Astrocyte of the hippocampus (primary cell): ENCODE results near the gene RALBP1.
A peak's percentile ranks its signal among the peaks of the same experiment; 100 is the strongest.
"Not testable (repeated sequence)": the region's sequence is repeated elsewhere in the genome, so short reads cannot be mapped to it uniquely, and the experiment has no call there.

Experiments used
- DNase-seq: peaks from one replicate; pipeline ENCODE4 v3.0.0; 2011; ENCODE audit warnings: low read depth, low spot score

The RALBP1 gene

DNA sequence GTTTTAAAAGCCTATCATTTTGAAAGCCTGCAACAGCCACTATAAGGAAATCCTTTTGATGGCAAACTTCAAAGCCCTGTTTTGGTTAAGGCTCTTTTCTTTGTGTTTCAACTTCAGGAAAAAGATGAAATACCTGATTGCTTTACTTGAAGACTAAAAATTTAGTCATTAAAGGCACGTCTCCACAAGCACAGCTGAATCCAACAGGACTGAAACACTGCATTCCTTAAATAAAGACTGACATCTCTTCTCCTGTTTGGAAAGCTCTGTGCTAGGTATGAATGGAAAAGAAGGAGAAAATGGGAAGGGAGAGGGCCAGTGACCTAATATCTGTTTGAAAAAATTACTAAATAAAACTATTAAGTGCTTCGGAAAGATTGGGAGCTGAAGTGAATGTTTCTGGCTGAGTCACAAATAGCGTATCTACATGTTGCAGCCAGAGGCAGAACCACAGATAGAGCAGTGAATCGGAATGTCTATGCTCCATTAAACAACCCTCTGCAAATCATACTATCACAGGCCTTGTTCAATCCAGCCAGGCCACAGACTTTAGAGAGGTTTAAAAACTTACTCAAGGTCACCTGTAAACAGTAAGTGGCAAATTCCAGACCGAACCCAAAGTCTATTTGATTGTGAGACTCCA is 21.1 kb upstream of the RALBP1 start:
- peak; percentile 62 for DNase-seq

DNA sequence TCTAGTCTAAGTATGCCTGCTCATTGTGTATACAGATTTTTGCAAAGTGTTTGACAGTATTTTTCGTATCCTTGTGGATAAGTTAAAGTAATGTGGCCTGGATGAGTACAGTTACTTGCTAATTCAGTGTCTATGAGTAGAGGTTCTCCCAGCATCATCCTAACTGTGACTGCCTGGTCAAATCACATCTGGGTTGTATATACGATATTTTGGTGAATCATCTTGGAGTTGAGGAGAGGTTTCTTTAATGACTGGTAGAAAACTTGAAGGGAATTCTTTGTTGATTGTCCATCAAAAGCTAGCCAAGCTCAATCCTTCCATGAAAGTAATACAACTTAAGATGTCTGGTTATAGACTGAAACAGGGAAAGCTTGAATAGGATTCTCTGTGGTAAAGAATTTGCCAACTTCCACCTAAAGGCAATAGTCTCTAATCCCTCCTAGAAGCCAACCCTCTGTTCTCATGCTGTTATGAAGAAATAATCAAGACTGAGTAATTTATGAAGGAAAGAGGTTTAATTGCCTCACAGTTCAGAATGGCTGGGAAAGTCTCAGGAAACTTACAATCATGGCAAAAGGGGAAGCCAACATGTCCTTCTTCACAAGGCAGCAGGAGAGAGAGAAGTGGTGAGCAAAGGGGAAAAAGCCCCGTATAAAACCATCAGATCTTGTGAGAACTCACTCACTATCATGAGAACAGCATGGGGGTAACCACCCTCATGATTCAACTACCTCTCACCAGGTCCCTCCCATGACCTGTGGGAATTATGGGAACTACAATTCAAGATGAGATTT is 19.4 kb upstream of the RALBP1 start:
- no peak for DNase-seq

DNA sequence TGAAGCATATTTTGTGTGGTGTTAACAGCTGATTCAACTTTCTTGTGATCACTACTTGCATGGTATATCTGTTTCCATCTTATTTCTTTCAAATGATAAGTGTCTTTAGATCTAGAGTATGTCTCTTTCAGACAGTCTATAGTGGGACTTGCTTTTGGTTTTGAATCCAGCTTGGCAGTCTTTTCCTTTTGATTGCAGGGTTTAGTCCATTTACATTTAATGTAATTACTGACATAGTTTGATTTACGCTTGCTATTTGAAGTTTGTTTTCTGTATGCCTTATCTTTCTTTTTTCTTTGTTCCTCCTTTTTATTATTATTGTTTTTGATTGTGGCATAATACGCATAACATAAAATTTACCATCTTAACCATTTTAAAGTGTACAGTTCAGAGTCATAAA is 9.2 kb upstream of the RALBP1 start:
- no peak for DNase-seq

DNA sequence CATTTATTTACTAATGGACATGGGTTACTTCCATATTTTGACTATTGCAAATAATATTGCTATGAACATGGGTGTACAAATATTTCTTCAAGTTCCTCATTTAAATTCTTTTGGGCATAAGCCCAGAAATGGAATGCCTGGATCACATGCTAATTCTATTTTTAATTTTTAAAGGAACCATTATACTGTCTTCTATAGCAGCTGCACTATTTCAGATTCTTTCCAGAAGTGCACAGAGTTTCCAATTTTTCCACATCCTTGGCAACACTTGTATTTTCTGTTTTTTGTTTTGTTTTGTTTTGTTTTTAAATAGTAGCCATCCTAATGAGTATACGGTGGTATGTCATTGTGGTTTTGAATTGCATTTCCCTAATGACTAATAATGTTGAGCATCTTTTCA is 8.5 kb upstream of the RALBP1 start:
- no peak for DNase-seq

DNA sequence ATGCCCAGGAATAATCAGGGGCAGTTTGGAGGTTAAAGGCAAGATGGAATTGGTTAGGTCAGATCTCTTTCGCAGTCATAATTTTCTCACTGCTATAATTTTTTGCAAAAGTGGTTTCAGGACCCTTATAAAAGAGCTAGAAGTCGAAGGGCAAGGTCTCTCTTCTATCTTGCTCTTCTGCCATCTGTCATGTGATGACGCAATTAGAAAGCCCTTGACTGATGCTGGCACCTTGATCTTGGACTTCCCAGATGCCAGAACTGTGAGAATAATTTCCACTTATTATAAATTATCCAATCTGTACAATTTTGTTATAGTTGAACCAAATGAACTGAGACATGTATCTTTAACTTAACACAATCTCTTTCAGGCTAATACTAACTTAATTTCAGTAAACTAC is 6.3 kb upstream of the RALBP1 start:
- DNase-seq, result no peak

DNA sequence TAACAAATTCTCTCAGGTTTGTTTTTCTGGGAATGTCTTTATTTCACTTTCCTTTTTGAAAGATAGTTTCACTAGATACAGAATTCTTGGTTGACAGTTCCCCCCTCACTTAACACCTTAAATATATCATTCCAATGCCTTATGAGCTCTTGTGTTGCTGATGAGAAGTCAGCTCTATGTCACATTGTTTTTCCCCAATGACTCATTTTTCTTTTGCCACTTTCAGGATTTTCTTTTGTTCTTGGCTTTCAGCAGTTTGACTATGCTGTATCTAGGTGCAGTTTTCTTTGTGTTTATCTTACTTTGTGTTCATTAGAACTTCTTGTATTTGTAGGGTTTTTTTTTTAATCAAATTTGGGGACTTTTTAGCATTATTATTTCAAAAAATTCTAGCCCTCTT is 5.6 kb upstream of the RALBP1 start:
- no peak for DNase-seq

DNA sequence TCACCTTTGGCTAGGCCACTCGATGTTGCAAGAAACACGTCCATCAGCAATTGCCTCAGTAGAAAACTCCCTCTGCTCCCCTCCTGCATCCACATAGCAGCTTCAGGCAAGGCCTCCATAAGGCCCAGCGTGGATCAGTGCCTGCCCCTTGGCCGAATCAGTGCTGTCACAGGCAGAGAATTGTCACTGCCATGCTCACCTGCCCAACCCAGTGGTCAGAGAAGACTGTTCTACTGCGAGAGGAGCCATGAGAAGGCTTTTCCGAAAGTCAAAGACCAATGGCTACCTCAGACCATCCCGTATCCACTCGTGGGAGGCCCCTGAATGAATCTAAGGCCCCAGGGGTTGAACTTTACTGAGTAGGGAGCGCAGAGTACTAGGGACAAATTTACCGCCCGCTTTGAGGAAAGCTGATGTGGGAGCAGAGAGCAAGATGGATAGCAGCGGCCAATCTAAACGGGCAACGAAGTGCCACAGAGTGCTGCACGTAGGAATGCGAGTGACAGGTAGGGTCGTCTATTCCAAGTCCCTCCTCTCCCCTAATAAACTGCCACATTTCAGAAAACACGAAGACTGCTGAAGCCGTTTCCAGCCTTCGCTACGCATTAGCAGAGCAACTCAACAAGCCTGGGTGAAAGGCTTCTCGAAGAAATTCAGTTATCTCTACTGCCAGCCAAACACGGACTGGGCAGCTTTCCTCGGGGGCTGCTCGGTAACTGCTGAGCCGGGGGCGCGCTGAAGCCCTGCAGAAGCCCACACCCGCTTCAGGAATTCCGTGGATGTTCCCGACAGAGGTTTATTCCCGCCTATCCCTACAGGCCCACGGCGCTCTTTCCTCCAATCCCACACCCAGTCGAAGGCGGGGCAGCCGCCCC is 968 bp upstream of the RALBP1 start:
- DNase-seq, result no peak

DNA sequence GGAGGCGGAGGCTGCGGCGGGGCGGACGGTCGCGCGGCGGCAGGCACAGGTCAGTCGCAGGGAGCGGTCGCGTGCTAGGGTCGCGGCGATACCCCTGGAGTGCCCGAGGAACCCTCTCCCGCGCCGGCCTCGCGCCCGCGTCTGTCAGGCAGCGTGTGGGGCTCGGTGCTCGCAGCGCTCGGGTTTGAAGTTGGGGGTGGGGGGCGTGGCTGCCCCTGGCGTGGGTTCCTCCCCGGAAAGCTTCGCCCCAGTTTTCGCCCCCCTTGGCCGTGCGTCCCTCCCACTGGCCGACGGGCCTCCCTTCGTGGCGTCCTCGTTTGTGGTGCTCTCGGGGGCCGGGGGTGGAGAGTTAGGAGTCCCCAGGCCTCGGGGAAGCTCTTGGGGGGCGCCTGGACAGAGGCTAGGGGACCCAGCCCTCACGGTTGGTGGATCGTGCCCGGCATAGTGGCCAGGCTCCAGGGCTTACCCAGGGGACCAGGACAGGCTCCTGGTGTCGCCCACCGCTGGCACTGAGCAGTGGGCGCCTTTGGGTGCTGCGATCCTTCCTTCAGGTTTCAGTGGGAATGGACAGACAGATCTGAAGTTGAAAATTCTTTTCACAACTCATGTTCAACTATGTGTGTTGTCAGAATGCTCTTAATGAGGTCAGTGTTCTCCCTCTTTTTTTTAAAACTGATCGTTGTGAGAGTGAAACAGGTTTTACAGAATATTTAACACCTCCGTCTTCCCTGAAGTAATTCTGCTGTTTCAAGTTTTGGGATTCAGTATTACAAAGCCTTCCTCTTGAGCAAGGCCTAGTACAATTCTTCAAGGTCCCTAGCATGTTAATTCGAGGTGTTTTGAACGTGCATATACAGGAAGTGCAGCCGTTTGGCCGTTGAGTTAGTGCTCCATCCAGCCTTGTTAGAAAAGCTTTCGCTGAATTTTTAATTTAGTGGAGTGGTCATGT is 604 bp downstream of the RALBP1 start:
- peak; percentile 44 for DNase-seq

DNA sequence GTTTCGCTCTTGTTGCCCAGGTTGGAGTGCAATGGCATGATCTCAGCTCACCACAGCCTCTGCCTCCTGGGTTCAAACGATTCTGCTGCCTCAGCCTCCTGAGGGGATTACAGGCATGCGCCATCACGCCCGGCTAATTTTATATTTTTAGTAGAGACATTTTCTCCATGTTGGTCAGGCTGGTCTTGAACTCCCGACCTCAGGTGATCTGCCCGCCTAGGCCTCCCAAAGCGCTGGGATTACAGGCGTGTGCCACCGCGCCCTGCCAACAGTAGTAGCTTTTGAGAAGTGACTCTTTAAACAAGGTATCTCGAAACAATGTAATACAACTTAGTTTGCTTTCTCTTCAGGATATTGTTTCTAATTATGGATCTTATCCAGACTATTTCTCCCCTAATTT is 1.6 kb downstream of the RALBP1 start:
- DNase-seq, result not testable (repeated sequence)

DNA sequence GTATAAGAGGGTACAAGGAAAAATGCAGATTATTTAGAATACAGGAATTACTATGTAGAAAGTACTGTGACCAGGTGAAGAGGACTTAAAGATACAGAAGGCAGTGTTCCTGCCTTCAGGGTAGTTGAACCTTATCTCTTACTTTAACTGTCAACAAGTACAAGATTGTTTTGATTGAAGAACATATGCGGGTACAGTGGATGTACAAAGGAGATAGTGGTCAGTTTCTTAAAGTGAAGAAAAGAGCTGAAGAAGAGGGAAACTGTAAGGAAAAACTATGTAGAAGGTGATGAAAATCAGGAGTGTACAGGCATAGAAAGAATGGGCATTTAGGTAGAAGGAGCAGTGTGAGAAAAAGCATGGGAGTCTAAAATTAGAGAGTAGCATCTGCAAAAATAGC is 2.2 kb downstream of the RALBP1 start:
- no peak for DNase-seq

DNA sequence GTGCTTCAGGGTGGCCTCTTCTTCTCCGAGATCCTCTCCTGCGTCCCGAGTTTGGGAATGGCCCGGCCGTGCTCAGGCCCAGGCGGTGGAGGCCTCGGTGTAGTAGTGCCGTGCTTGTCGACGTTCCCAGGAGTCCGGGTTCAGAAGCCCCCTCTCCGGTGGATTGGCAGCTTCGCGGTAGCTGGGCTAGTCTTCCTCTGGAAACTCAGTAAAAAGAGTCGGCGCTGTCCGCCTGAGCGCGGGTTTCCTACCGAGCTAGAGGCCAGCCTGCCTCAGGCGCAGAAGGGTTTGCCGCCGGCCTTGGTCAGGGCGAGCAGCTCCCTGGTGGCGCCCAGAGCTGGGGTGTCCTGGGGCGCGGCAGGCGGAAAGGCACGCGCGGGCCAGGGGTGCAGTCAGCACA is 3.2 kb downstream of the RALBP1 start:
- DNase-seq, result no peak

DNA sequence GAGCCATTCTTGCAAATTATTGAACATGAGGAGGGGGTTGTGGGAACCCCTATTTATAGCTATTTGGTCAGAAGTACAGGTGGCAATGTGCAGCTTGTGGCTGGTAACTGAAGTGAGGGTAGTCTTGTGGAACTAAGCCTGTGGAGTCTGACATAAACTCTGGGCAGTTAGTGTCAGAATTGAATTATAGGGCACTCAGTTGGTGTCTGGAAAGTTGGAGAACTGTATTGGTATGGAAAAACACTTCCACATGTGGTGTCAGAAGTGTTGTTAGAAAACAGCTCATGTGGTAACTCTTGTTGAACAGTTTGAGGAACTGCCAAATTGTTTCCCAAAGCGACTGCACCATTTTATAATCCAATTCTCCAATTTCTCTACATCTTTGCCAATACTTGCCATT is 7.5 kb downstream of the RALBP1 start:
- DNase-seq, result no peak

DNA sequence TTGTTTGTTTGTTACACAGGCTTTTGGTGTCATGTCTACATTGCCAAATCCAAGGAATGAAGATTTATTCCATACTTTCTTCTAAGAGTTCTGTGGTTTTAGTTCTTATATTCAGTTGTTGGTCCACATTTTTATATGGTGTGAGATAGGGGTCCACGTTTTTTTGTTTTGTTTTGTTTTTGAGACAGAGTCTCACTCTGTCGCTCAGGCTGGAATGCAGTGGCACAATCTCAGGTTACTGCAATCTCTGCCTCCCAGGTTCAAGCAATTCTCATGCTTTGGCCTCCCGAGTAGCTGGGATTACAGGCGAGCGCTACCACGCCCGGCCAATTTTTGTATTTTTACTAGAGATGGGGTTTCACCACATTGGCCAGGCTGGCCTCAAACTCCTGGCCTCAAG is 8.2 kb downstream of the RALBP1 start:
- no peak for DNase-seq

DNA sequence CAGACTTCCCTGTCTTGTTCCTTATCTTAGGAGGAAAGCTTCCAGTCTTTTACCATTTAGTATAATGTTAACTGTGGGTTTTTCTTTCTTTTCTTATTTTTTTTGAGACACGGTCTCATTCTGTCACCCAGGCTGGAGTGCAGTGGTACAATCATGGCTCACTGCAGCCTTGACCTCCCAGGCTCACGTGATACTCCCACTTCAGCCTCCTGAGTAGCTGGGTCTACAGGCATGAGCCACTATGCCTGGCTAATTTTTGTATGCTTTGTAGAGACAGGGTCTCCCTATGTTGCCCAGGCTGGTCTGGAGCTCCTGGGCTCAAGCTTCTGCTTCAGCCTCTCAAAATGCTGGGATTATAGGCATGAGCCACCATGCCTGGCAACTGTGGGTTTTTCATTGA is 9.5 kb downstream of the RALBP1 start:
- not testable (repeated sequence) for DNase-seq

DNA sequence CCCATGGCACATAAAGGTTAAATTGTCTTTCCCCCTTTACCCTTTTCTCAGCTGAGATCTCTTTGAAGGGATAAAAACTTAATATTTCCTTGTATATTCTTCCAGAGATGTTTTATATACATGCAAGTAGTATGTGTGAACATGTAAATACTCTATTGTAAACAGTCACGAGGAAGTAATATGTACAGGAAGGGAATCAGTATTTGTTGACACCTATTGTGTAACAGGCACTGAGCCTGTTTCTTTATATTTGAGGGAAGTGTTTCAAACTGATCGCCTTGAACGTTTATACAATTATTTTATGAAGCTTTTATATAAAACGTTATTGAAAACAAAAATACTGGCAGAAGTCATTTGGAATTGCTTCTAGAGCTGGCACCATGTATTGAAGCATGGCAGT is 13.2 kb downstream of the RALBP1 start:
- DNase-seq, result no peak

DNA sequence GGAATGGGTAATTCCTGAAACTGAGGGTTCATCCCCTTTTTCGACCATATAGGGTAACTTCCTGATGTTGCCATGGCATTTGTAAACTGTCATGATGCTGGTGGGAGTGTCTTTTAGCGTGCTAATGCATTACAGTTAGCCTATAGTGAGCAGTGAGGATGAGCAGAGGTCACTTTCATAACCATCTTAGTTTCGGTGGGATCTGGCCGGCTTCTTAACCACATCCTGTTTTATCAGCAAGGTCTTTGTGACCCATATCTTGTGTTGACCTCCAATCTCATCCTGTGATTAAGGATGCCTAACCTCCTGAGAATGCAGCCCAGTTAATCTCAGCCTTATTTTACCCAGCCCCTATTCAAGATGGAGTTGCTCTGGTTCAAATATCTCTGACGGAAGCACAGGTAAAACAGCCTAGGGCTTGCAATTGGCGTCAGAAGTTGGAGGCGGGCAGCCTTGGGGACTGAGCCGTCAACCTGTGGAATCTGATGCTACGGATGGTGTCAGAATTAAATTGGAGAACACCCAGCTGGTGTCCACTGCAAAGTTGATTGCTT is 19.5 kb downstream of the RALBP1 start:
- no peak for DNase-seq

DNA sequence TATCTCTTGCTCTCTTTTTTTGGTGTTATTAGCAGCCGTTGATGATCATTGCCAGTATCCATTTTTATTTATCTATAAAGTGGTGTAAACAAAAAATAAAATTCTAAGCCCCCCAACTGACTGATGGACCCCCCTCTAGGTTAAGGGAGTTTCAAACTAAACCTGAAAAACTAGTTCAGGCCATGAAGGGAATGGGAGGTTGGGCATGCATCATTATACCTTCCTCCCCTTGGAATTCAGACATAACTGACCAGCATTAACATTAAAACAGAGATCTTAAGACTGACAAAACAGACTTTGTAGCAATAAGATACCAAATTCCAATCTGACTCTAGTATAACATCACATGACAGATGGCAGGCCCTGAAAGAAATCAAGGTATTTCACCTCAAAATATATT is 20.2 kb downstream of the RALBP1 start:
- no peak for DNase-seq

DNA sequence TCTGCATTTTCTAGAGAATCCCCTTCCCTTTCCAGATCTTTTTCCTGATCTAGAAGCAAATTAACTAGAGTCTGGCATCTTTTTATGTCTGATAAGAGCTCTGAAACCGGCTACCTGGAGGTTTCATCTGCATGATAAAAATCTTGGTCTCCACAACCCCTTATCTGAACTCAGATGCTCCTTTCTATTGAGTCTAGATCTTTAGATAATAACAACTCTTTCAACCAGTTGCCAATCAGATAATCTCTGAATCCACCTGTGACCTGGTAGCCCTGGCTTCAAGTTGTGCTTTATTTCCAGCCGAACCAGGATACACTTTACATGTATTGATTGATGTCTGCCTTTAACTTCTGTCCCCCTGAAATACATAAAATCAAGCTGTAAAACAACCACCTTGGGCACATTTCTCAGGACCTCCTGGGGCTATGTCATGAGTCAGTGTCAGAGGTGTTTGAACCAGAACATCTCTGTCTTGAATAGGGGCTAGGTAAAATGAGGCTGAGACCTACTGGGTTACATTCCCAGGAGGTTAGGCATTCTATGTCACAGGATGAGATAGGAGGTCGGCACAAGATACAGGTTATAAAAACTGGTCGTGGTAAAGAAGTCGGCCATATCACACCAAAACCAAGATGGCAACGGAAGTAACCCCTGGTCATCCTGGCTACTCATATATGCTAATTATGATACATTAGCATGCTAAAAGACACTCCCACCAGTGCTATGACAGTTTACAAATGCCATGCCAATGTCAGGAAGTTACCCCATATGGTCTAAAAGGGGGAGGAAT is 20.8 kb downstream of the RALBP1 start:
- DNase-seq, result no peak

DNA sequence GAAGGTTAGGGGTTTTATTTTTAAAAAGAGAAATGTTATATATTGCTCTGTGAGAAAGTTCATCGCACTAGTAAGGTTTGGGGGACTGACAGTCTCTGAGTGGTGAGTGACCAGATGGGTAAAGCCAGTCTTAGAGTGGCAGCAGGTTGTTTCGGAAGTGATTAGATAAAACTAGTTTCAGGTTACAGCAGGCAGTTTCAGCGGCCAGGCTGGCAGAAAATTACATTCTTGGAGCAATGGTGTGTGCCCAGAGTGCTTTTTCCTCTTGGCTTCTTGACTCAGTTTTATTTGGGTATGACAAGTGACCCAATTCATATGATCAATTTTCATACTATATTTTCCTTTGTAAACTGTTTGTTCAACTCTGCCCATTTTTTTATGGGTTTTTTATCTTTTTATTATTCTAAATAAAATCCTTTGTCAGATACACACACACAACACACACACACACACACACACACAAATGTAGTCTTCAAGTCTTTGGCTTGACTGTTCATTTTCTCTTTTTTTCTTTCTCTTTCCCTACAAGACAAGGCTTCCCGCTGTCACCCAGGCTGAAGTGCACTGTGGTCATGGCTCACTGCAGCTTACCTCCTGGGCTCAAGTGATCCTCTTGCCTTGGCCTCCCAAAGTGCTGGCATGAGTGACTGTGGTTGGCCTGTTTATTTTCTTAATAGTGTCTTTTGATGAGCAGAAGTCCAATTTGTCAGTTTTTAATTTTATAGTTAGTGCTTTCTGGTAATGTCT is 30.9 kb downstream of the RALBP1 start:
- DNase-seq, result peak; percentile 42
